ENCODE data around the gene LATS1. TPM values are rescaled to one million over a fixed set of nuclear protein-coding genes. Genes with fewer than 3 reads are reported as not detected.
A peak's percentile ranks its signal among the peaks of the same experiment; 100 is the strongest.
"Not testable (repeated sequence)": the region's sequence is repeated elsewhere in the genome, so short reads cannot be mapped to it uniquely, and the experiment has no call there.

LATS1 gene
- total and polyA plus RNA-seq, 3 experiments from 2014 or later = 12.7 to 33.8 (median 29.7) TPM

DNA sequence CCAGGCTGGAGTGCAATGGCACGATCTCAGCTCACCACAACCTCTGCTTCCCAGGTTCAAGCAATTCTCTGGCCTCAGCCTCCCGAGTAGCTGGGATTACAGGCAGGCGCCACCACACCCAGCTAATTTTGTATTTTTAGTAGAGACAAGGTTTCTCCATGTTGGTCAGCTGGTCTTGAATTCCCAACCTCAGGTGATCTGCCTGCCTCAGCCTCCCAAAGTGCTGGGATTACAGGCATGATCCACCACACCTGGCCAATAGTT, 35.4 kb upstream of the LATS1 start:
- POLR2A ChIA-PET; CTCF ChIA-PET; H3K9me3 ChIP-seq (ENCODE audit: low read length); H3K27ac Mint-ChIP-seq; DNase-seq; H3K4me3 ChIP-seq (ENCODE audit: low read length); H3K4me3 Mint-ChIP-seq; H3K9me3 Mint-ChIP-seq; H3K27me3 ChIP-seq (ENCODE audit: insufficient read depth, low read length, poor library complexity, severe bottlenecking); H3K27me3 Mint-ChIP-seq; H3K36me3 ChIP-seq (ENCODE audit: insufficient read depth, low read length); H3K27ac ChIP-seq (ENCODE audit: low read depth, low read length): not testable (repeated sequence)
- H3K4me1 ChIP-seq (ENCODE audit: insufficient read depth, low read length) = peaks cover 18% of the 10 kb centered on the region
- H3K4me1 Mint-ChIP-seq = peaks cover 31 to 59% (median 51%) of the 10 kb centered on the region in 3 donors
- H3K36me3 Mint-ChIP-seq = peaks cover 0 to 13% (median 4%) of the 10 kb centered on the region in 3 donors

DNA sequence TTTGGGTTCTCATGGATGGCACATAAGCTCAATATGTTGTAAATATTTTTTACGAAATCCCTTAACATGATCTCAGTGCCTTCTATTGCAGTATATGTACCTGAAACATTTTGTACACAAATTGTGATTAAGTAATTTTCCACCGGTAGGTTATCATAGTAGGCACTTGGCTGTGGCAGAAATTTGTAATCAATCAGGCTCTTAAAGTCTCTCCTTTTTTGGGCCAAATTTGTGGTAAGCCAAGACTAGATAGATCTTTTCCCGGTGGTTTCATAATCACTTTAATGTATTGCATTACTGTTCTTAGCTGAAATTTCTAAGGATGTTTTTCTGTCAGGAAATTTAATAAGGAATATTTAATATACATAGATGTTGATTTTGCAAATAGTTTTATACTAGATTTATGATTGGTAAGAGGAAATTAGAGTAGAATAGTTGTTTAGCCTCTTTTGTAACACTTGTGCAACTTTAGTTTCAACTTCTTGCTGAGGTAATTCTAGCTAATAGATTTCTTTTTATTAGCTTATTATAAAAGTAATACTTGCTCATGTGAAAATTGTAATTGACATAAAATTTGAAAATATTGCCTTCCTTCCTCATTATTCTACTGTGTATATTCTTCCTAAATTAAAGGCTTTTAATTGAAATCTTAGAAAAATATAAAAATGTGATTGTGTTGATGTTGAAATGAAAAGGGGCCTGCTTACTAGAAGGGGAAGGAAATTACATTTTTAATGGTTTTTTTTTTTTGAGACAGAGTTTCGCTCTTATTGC, 34.9 kb upstream of the LATS1 start:
- Histone ChIP-seq H3K9me3 (ENCODE audit: low read length) (no peaks in the 10 kb centered on the region), H3K27me3 (ENCODE audit: insufficient read depth, low read length, poor library complexity, severe bottlenecking) (no peaks in the 10 kb centered on the region), H3K4me1 (ENCODE audit: insufficient read depth, low read length) (peaks cover 18% of the 10 kb centered on the region), H3K27ac (ENCODE audit: low read depth, low read length) (no peak overlapping the region), H3K4me3 (ENCODE audit: low read length) (no peak overlapping the region), H3K36me3 (ENCODE audit: insufficient read depth, low read length) (no peaks in the 10 kb centered on the region)
- ChIA-PET CTCF (no interaction called here), POLR2A (no interaction called here)
- Mint-ChIP-seq H3K4me3 (peak overlapping the region in 2 of 7 donors; percentile 31 to 70), H3K4me1 (peaks cover 31 to 60% (median 51%) of the 10 kb centered on the region in 3 donors), H3K9me3 (no peaks in the 10 kb centered on the region), H3K27ac (peak overlapping the region in 1 of 8 donors; percentile 7), H3K27me3 (no peaks in the 10 kb centered on the region), H3K36me3 (peaks cover 0 to 13% (median 4%) of the 10 kb centered on the region in 3 donors)
- no peak for DNase-seq

DNA sequence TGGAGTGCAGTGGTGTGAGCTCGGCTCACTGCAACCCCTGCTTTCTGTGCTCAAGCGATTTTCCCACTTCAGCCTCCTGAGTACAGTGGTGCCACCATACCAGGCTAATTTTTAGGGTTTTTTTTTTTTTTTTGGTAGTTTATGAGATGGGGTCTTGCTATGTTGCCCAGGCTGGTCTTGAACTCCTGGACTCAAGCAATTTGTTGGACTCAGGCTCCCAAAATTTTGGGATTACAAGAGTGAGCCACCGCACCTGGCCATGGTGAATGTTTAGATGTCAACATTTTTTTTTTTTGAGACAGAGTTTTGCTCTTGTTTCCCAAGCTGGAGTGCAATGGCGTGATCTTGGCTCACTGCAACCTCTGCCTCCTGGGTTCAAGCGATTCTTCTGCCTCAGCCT, 34.0 kb upstream of the LATS1 start:
- H3K36me3 Mint-ChIP-seq = peaks cover 0 to 11% (median 4%) of the 10 kb centered on the region in 3 donors
- H3K4me3 Mint-ChIP-seq = peak overlapping the region in 5 of 7 donors; percentile 15 to 70 (median 31)
- H3K27me3 ChIP-seq (ENCODE audit: insufficient read depth, low read length, poor library complexity, severe bottlenecking); H3K36me3 ChIP-seq (ENCODE audit: insufficient read depth, low read length); CTCF ChIA-PET; DNase-seq; H3K27ac ChIP-seq (ENCODE audit: low read depth, low read length); H3K9me3 Mint-ChIP-seq; H3K9me3 ChIP-seq (ENCODE audit: low read length); H3K4me3 ChIP-seq (ENCODE audit: low read length); H3K27me3 Mint-ChIP-seq: not testable (repeated sequence)
- H3K4me1 Mint-ChIP-seq = peaks cover 34 to 60% (median 53%) of the 10 kb centered on the region in 3 donors
- POLR2A ChIA-PET = interaction anchor here (0.6 kb wide), 1 partner anchor 244 kb away, joined by 3 read pairs; no protein-coding TSS in a partner anchor
- peak overlapping the region in 3 of 8 donors; percentile 7 to 86 (median 57) for H3K27ac Mint-ChIP-seq
- H3K4me1 ChIP-seq (ENCODE audit: insufficient read depth, low read length) = peaks cover 20% of the 10 kb centered on the region

DNA sequence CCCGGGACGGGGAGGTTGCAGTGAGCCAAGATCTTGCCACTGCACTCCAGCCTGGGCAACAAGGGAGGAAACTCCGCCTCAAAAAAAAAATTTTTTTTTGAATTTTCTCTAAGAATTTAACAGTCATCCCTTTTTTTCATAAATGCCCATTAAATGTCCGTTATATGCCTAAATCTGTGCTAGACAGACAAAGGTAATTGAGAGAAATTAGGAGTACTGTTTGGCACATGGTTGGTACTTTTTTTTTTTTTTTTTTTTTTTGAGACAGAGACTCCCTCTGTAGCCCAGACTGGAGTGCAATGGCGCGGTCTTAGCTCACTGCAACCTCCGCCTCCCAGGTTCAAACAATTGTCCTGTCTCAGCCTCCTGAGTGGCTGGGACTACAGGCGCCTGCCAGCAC, 33.3 kb upstream of the LATS1 start:
- H3K4me1 Mint-ChIP-seq = peaks cover 41 to 66% (median 60%) of the 10 kb centered on the region in 3 donors
- CTCF ChIA-PET = interaction anchor here (0.8 to 2.4 kb wide), 2 partner anchors 16 to 34 kb away, joined by 3 to 8 read pairs; partner anchors contain the start of gene LATS1
- no peak for DNase-seq
- POLR2A ChIA-PET = interaction anchor here (0.7 to 2.0 kb wide), 2 partner anchors 33 to 185 kb away, joined by 3 to 20 read pairs; partner anchors contain the start of genes GINM1 and LATS1
- peak overlapping the region; percentile 86 for H3K27ac ChIP-seq (ENCODE audit: low read depth, low read length)
- H3K27me3 ChIP-seq (ENCODE audit: insufficient read depth, low read length, poor library complexity, severe bottlenecking) = no peaks in the 10 kb centered on the region
- H3K9me3 Mint-ChIP-seq = no peaks in the 10 kb centered on the region
- no peaks in the 10 kb centered on the region for H3K36me3 ChIP-seq (ENCODE audit: insufficient read depth, low read length)
- H3K27ac Mint-ChIP-seq = peak overlapping the region in 2 of 8 donors; percentile 47 to 100
- H3K4me1 ChIP-seq (ENCODE audit: insufficient read depth, low read length) = peaks cover 25% of the 10 kb centered on the region
- no peaks in the 10 kb centered on the region for H3K9me3 ChIP-seq (ENCODE audit: low read length)
- H3K36me3 Mint-ChIP-seq = peaks cover 0 to 13% (median 4%) of the 10 kb centered on the region in 3 donors
- H3K4me3 ChIP-seq (ENCODE audit: low read length) = no peak overlapping the region
- peaks cover 0 to 3% of the 10 kb centered on the region in 2 donors for H3K27me3 Mint-ChIP-seq
- peak overlapping the region in 4 of 7 donors; percentile 15 to 94 (median 81) for H3K4me3 Mint-ChIP-seq

DNA sequence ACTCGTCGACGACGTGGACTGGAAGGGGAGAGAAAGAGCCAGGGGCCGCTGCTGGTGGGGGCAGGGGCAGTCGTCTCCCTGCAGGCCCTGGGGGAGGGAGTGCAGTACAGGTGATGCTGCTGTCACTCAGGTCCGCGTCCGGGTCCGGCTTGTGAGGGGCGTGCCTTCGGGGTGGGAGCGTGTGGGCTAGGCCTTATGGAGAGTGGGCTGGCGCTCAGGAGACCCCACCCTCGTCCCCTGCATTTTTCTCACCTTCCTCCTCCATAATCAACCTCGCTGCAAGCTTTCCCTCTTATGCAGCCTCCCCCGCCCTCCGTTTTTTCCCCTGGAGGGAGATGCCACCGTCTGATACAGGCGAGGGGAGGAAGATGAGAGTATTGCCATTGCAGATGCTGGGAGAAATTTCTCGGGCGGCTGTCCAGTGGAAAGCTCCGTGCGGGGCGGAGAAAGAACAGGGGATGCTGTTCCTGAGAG, 32.3 kb upstream of the LATS1 start:
- Mint-ChIP-seq H3K4me3 (peak overlapping the region; percentile 84 to 94 (median 88)), H3K36me3 (peaks cover 0 to 19% (median 0%) of the 10 kb centered on the region in 3 donors), H3K4me1 (peaks cover 42 to 66% (median 62%) of the 10 kb centered on the region in 3 donors), H3K27ac (peak overlapping the region; percentile 74 to 100 (median 86)), H3K27me3 (peaks cover 0 to 3% of the 10 kb centered on the region in 2 donors), H3K9me3 (no peaks in the 10 kb centered on the region)
- CTCF ChIA-PET = interaction anchor here (1.0 to 2.4 kb wide), 2 partner anchors 26 to 33 kb away, joined by 3 to 8 read pairs; partner anchors contain the start of gene LATS1
- peak overlapping the region; percentile 86 for H3K27ac ChIP-seq (ENCODE audit: low read depth, low read length)
- peak in 3 of 5 donors; percentile 41 to 66 (median 42) for DNase-seq
- no peaks in the 10 kb centered on the region for H3K27me3 ChIP-seq (ENCODE audit: insufficient read depth, low read length, poor library complexity, severe bottlenecking)
- POLR2A ChIA-PET = interaction anchor here (0.6 to 2.0 kb wide), 2 partner anchors 32 to 984 kb away, joined by 4 to 20 read pairs; partner anchors contain the start of gene LATS1
- H3K4me1 ChIP-seq (ENCODE audit: insufficient read depth, low read length) = peaks cover 32% of the 10 kb centered on the region
- peak overlapping the region; percentile 88 for H3K4me3 ChIP-seq (ENCODE audit: low read length)
- H3K36me3 ChIP-seq (ENCODE audit: insufficient read depth, low read length) = no peaks in the 10 kb centered on the region
- no peaks in the 10 kb centered on the region for H3K9me3 ChIP-seq (ENCODE audit: low read length)

DNA sequence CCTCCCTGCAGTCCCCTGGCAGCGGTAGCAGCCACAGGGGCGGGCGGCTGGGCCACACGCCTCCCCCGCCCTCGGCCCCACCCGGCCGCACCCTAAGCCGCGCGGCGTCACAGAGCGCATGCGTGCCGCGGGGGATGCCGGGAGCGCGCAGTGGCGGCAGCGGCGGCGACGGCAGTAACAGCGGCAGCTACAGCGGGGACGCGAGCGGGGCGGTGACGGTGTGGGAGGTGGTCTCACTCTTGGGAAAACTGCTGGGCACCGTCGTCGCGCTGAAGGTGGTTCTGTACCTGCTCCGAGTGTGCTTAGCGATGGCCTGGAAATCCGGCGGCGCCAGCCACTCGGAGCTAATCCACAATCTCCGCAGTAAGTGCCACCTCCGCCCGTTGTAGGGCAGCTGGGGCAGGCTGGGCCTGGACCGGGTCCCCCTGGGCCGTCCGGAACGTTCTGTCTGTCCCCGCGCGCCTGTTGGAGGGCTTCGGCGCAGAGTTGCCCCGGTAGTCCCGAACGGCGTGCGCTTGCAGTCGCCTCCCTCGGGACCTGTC, 31.8 kb upstream of the LATS1 start, which contains the start of gene PCMT1:
Gene PCMT1 (plus strand): TSS at position 148 of the 542 bp plus-strand sequence. CDS start 161 bp downstream, at position 309.
- CTCF ChIA-PET = interaction anchor here (1.0 to 2.4 kb wide), 2 partner anchors 25 to 32 kb away, joined by 3 to 8 read pairs; partner anchors contain the start of gene LATS1
- H3K27ac ChIP-seq (ENCODE audit: low read depth, low read length) = peak within 1 kb of the TSS; percentile 86
- peaks cover 40 to 67% (median 57%) of the 10 kb centered on the region in 3 donors for H3K4me1 Mint-ChIP-seq

DNA sequence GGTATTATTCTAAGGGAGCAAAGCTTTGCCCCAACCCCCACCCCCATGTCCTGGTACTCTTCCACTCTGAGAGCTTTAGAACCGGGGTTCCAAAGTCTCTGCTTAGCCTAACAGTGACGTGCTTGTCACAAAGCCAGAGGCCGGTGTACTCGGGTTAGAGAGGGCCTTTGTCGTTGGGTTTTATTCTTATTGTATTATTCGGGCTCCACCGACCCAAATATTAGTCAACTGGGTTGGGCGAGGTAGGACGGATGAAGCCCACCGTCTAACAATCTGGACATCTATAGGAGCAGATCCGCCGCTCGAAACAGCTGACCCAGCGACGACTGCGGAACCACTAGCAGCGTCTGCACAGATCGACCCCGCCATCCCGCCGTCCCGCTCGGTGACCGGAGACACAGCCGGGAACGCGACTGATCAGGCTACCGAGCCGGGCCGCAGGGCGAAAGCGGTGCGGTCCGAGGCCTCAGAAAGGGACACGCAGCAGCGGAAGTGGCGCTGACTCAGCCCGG, 31.2 kb upstream of the LATS1 start:
- DNase-seq; H3K9me3 ChIP-seq (ENCODE audit: low read length); H3K9me3 Mint-ChIP-seq; H3K27me3 Mint-ChIP-seq; H3K27me3 ChIP-seq (ENCODE audit: insufficient read depth, low read length, poor library complexity, severe bottlenecking); H3K36me3 ChIP-seq (ENCODE audit: insufficient read depth, low read length): not testable (repeated sequence)
- H3K4me1 Mint-ChIP-seq = peaks cover 38 to 63% (median 55%) of the 10 kb centered on the region in 3 donors
- Histone ChIP-seq H3K4me3 (ENCODE audit: low read length) (peak overlapping the region; percentile 88), H3K4me1 (ENCODE audit: insufficient read depth, low read length) (peaks cover 35% of the 10 kb centered on the region), H3K27ac (ENCODE audit: low read depth, low read length) (peak overlapping the region; percentile 86)
- ChIA-PET POLR2A (interaction anchor here (2.0 kb wide), 1 partner anchor 31 kb away, joined by 20 read pairs; the partner anchor contains the start of gene LATS1), CTCF (interaction anchor here (1.0 to 2.4 kb wide), 2 partner anchors 25 to 32 kb away, joined by 3 to 8 read pairs; partner anchors contain the start of gene LATS1)
- peaks cover 0 to 19% (median 0%) of the 10 kb centered on the region in 3 donors for H3K36me3 Mint-ChIP-seq
- H3K27ac Mint-ChIP-seq = peak overlapping the region; percentile 58 to 100 (median 83)
- peak overlapping the region; percentile 84 to 94 (median 88) for H3K4me3 Mint-ChIP-seq

More for the DNA sequence above, 31.8 kb upstream of the LATS1 start, which contains the start of gene PCMT1:
- Mint-ChIP-seq H3K27ac (peak within 1 kb of the TSS; percentile 76 to 100 (median 86)), H3K9me3 (no peaks in the 10 kb centered on the region), H3K27me3 (peaks cover 0 to 3% of the 10 kb centered on the region in 2 donors), H3K36me3 (peaks cover 0 to 19% (median 0%) of the 10 kb centered on the region in 3 donors), H3K4me3 (peak within 1 kb of the TSS; percentile 84 to 94 (median 88))
- Histone ChIP-seq H3K9me3 (ENCODE audit: low read length) (no peaks in the 10 kb centered on the region), H3K4me1 (ENCODE audit: insufficient read depth, low read length) (peaks cover 35% of the 10 kb centered on the region), H3K4me3 (ENCODE audit: low read length) (peak within 1 kb of the TSS; percentile 88), H3K36me3 (ENCODE audit: insufficient read depth, low read length) (no peaks in the 10 kb centered on the region), H3K27me3 (ENCODE audit: insufficient read depth, low read length, poor library complexity, severe bottlenecking) (no peaks in the 10 kb centered on the region)
- POLR2A ChIA-PET = interaction anchor here (0.6 to 2.0 kb wide), 2 partner anchors 32 to 983 kb away, joined by 4 to 20 read pairs; partner anchors contain the start of gene LATS1
- DNase-seq = peak; percentile 86 to 94 (median 93)
